ENCODE measurements around the gene DTYMK.

DTYMK gene

GRCh38 chr2:241645915-241646645, 40.5 kb downstream of the DTYMK start:
- no peak for DNase-seq

GRCh38 chr2:241645056-241645914, 41.3 kb downstream of the DTYMK start:
- DNase-seq, result no peak

GRCh38 chr2:241641631-241642030, 45.0 kb downstream of the DTYMK start:
- DNase-seq, result no peak

- DNase-seq, result no peak
Observed at GRCh38 chr2:241640165-241640795, 46.3 kb downstream of the DTYMK start.

- no peak for DNase-seq
Observed at GRCh38 chr2:241639385-241639784, 47.2 kb downstream of the DTYMK start.

GRCh38 chr2:241638940-241639339, 47.7 kb downstream of the DTYMK start:
- no peak for DNase-seq

GRCh38 chr2:241637795-241638660, 48.6 kb downstream of the DTYMK start:
- DNase-seq, result no peak

GRCh38 chr2:241637018-241637794, 49.4 kb downstream of the DTYMK start, which contains the start of the genes ATG4B and THAP4:
Gene ATG4B (plus strand): TSS chr2:241637693. CDS start chr2:241637715, 22 bp downstream.
Gene THAP4 (minus strand): TSS chr2:241637158. CDS start chr2:241637017, 141 bp downstream.
- DNase-seq, result peak; percentile 82

GRCh38 chr2:241636182-241637017, 50.2 kb downstream of the DTYMK start:
- DNase-seq, result peak; percentile 21

- DNase-seq, result no peak
Observed at GRCh38 chr2:241635756-241636155, 50.9 kb downstream of the DTYMK start.

- DNase-seq, result no peak
Observed at GRCh38 chr2:241633561-241633960, 53.1 kb downstream of the DTYMK start.

- DNase-seq, result no peak
Observed at GRCh38 chr2:241632478-241633325, 53.9 kb downstream of the DTYMK start.

GRCh38 chr2:241629762-241630435, 56.7 kb downstream of the DTYMK start:
- peak; percentile 31 for DNase-seq

- no peak for DNase-seq
Observed at GRCh38 chr2:241627675-241628074, 58.9 kb downstream of the DTYMK start.
